ENCODE measurements around the gene ZNF844.
"Not testable (repeated sequence)": the region's sequence is repeated elsewhere in the genome, so short reads cannot be mapped to it uniquely, and the experiment has no call there.

ZNF844 gene

DNA sequence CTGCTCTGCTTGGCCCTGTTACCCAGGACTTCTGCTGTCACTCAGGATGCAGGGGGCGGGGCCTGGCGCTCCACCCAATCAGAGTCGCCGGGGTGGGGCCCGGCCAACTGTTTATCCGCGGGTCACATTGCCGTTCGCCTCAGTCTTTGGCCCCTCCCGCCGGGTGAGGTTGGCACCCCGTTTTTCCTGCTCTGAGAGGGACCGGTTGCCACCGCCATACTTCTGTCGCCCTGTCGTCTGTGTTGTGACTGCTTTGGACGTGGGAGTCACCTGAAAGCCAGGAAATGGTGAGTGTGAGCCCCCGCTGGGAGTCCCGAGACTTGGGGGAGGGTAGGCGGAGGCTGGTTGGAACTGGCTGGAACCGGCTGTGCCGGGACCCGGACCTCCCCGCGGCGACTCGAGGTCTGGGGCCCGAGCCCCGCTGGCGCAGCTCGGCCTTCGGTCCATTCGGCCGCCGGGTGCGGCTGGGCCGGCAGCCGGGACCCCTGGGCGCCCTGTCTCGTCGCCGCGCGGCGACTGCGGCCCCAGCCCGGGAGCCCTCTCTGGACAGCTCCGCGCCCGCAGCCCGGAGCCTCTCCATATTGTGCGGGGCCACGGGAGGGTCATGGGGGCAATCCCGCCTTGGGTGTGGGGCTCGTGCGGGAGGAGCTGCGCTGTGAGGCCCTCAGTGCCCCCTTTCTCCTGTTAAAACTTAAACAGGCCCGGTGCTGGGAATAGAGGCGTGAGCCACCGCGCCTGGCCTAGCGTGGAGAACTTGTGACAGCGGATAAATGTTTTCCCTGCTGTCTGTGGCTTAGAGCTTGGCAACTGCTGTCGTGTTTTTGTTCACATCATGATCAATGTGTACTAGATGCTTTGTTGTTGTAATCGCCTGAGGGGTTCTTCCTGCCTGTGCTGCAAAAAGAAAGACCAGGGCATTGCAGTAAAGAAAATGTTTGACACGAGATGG, at the start of gene ZNF844:
TSS of gene ZNF844 (plus strand) at position 142 of the 949 bp plus-strand sequence. CDS start at position 285, 143 bp downstream.
- no peak for DNase-seq

DNA sequence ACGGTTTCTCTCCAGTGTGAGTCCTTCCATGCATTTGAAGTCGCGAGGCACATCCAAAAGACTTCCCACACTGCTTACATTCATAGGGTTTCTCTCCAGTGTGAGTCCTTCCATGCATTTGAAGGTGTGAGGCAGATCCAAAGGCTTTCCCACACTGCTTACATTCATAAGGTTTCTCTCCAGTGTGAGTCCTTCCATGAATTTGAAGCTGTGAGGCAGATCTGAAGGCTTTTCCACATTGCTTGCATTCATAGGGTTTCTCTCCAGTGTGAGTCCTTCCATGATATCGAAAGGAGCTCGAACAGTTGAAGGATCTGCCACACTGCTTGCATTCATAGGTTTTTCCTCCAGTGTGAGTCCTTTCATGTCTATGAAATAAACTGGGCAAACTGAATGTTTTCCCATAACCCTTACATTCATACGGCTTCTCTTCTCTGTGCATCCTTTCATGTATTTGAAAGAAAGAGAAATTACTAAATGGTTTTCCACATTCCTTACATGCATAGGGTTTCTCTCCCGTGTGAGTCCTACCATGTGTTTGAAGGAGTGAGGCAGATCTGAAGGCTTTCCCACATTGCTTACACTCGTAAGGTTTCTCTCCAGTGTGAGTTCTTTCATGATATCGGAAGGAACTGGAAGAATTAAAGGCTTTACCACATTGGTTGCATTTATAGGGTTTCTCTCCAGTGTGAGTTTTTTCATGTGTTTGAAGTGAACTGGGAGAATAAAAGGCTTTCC, 49.3 kb upstream of the ZNF844 start:
- no peak for DNase-seq

DNA sequence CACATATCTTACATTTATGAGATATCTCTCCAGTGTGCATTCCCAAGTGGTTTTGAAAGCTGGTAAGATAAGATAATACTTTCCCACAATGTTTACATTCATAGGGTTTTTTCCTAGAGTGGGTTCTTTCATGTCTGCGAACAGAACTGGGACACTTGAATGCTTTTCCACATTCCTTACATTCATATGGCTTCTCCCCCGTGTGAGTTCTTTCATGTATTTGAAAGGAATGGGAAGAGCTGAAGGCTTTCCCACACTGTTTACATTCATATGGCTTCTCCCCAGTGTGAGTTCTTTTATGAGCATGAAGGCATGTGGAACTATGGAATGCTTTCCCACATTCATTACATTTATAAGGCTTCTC, 48.8 kb upstream of the ZNF844 start:
- no peak for DNase-seq

DNA sequence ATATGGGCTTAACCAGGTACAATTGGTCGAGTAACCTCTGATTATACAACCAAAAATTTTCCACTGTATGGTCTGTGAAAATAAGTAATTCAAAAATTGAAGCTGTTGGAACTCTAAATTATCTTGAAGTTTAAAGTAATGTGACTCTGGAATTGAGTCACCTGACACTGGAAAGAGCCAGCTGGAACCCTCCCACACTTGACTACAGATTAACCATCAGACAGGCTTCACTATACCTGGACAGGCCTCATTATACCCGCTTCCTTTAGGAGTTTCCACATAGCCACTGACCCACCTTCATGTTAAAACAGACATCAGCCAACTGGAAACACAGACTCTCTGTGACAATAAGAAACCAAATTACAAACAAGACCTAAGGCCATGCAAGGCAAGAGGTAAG, 30.3 kb upstream of the ZNF844 start:
- no peak for DNase-seq

DNA sequence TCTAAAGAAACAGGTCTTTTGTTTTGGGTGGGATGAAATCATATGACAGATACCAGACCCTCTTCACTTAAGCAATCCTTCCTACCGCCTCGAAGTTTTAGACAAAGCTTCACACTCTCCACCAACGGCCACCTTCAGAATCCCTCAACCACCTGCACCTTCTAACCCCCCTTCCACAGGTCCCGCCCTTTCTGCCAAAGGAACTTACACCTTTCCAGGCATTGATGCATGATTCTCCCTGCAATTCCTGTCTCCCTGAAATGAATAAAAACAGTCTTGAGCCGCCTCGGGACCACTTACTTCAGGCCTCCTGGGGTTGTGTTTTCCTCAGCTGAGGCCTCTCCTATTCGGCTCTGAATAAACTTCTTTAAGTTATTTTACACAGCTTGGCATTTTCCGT, 29.9 kb upstream of the ZNF844 start:
- no peak for DNase-seq

DNA sequence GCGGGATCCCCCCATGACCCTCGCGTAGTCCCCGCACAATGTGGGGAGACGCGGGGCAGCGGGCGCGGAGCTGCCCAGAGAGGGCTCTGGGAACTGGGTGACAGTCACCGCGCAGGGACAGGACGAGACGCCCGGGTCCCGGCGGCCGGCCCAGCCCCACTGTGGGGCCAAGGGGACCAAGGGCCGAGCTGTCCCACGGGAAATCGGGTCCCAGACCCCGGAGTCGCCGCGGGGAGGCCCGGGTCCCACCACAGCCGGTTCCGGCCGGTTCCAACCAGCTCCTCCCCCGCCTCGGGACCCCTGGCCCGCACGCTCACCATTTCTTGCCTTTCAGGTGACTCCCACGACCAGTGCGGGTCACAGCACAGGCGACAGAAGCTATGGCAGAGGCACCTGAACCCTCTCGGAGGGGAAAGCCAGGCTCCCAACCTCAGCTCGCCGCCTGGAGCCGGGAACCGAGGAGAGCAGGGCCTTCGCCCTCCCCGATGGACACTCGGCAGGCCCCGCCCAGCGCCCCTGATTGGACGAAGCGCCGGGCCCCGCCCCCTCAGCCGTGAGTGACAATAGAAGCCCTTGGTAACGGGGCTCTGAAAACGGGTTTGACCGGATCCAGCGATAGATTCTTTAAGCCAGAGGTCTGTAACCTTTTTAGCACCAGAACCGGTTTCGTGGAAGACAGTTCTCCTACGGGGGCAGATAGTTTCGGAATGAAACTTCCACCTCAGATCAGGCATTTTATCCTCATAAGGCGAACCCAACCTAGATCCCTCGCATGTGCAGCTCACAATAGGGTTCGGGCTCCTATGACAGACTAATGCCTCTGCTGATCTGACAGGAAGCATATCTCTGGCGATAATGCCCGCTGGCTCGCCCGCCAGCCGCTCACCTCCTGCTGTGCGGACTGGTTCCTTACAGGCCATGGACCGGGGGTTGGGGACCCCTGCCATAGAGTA, 29.0 kb upstream of the ZNF844 start, which contains the start of gene ZNF433:
TSS of gene ZNF433 (minus strand) at position 460 of the 953 bp plus-strand sequence. CDS start at position 320, 140 bp downstream.
- DNase-seq: peak; percentile 68

DNA sequence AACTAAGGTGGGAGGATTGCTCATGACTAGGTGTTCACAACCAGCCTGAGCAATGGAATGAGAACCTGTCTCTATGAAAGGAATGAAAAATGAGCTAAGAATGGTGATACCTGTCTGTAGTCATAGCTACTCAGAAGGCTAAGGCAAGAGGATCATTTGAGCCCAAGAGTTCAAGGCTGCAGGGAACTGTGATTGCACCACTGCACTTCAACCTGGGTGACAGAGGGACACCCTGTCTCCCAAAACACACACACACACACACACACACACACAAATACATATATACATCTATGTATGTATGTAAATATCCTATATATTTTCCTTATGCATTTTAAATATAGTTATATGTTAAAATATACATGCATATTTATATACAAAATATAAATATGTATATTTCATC, 21.6 kb upstream of the ZNF844 start:
- no peak for DNase-seq

DNA sequence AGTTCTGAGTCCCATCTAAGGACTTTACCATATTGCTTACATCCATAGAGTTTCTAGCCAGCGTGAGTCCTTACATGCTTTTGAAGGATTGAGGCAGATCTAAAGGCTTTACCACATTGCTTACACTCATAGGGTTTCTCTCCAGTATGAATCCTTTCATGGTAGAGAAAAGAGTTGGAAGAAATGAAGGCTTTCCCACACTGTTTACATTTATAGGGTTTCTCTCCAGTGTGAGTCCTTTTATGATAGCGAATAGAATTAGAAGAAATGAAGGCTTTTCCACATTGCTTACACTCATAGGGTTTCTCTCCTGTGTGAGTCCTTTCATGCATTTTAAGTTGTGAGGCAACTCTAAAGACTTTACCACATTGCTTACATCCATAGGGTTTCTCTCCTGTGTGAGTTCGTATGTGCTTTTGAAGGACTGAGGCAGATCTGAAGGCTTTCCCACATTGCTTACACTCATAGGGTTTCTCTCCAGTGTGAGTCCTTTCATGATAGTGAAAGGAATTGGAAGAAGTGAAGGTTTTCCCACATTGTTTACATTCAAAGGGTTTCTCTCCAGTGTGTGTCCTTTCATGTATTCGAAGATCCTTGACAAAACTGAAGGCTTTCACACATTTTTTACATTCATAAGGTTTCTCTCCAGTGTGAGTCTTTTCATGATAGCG, 20.6 kb upstream of the ZNF844 start:
- no peak for DNase-seq

DNA sequence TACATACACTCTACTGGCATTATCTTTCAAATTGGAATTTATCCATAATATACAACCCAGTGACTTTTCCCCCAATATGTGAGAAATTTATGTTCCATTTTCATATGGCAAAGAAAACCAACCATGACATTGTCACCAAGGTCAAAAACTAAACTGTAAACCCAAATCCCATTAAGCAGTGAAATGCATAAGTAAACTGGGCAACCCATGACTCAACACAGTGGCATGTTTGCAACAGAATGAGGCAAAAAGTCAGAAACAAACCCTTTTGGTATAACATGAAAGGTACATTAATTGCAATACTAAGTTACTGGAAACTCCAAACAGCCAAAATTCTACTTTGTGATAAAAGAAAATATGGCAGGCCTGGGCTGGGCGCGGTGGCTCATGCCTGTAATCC, 16.7 kb upstream of the ZNF844 start:
- DNase-seq: no peak

DNA sequence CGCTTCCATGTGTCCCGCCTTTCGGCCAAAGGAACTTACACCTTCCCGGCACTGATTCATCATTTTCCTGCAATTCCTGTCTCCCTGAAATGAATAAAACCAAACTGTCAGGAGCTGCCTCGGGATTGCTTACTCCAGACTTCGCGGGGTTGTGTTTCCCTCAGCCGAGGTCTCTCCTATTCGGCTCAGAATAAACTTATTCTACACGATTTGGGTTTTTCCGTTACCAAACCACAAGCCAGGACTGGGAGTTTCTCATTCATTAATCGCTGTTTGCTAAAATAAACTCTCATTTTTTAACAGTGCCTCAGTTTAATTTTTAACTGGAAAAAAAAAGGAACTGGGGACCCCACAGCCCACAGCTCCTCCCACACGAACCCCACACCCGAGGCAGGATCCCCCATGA, 12.4 kb upstream of the ZNF844 start:
- no peak for DNase-seq

DNA sequence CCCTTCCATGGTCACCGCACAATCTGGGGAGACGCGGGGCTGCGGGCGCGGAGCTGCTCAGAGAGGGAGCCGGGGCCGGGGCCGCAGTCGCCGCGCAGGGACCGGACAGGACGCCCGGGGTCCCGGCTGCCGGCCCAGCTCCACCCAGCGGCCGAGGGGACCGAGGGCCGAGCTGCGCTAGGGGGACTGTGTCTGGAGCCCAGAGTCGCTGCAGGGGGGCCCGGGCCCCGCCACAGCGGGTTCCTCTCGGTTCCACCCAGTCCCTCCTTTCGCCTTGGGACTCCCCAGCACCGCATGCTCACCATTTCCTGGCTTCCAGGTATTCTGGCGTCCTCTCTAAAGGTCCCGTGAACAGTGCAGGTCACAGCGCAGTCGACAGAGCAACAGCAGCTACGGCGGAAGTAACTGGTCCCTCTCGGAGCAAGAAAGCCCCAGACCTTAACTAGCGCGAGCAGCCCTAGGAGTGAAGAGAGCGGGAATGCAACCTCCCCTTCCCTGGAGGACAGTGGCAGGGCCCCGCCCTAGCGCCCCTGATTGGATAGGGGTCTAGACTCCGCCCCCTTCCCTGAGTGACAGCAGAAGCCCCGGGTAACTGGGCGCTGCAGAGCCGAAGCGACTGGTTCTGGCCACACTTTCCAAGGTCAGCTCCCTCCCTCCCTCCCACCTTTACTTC, 11.9 kb upstream of the ZNF844 start, which contains the start of gene ZNF878:
TSS of gene ZNF878 (minus strand) at position 465 of the 673 bp plus-strand sequence. CDS start at position 305, 160 bp downstream.
- DNase-seq: peak; percentile 95

DNA sequence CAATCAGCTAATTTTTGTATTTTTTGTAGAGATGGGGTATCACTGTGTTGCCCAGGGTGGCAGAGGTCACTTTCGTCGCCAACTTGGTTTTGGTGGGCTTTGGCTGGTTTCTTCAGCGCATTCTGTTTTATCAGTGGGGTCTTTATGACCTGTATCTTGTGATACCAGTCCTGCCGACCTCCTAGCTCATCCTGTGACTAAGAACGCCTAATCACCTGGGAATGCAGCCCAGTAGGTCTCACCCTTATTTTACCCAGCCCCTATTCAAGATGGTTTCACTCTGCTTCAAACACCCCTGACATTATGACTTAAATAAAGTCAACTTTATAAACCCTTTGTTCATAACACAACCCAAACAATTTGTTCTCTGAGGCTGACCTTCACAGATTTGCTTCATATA, 8.7 kb upstream of the ZNF844 start:
- no peak for DNase-seq

DNA sequence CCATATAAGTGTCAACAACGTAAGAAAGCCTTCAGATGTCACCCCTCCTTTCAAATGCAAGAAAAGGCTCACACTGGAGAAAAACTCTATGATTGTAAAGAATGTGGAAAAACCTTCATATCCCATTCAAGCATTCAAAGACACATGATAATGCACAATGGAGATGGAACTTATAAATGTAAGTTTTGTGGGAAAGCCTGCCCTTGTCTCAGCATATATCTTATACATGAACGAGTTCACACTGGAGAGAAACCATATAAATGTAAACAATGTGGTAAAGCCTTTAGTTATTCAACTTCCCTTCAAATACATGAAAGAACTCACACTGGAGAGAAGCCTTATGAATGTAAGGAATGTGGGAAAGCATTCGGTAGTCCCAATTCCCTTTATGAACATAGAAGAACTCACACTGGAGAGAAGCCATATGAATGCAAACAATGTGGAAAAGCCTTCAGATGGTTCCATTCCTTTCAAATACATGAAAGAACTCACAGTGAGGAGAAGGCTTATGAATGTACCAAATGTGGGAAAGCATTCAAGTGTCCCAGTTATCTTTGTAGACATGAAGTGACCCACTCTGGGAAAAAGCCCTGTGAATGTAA, 11.1 kb downstream of the ZNF844 start:
- DNase-seq: no peak

DNA sequence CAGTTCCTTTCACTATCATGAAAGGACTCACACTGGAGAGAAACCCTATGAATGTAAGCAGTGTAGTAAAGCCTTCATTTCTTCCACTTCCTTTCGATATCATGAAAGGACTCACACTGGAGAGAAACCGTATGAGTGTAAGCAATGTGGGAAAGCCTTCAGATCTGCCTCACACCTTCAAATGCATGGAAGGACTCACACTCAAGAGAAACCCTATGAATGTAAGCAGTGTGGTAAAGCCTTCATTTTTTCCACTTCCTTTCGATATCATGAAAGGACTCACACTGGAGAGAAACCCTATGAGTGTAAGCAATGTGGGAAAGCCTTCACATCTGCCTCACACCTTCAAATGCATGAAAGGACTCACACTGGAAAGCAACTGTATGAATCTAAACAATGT, 11.8 kb downstream of the ZNF844 start:
- not testable (repeated sequence) for DNase-seq

DNA sequence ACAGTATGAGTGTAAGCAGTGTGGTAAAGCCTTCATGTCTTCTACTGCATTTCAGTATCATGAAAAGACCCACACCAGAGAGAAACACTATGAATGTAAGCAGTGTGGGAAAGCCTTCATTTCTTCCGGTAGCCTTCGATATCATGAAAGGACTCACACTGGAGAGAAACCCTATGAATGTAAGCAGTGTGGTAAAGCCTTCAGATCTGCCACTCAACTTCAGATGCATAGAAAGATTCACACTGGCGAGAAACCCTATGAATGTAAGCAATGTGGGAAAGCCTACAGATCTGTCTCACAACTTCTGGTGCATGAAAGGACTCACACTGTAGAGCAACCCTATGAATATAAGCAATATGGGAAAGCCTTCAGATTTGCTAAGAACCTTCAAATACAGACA, 12.8 kb downstream of the ZNF844 start:
- no peak for DNase-seq

DNA sequence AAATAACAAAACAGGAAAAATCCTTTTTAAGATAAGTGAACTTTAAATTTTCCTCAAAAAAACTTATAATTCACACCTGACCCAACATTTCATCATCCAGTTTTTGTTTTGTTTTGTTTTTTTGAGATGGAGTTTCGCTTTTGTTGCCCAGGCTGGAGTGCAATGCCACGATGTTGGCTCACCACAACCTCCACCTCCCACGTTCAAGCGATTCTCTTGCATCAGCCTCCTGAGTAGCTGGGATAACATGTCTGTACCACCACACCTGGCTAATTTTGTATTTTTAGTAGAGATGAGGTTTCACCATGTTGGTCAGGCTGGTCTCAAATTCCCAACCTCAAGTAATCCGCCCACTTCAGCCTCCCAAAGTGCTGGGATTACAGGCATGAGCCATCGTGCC, 18.8 kb downstream of the ZNF844 start:
- DNase-seq: not testable (repeated sequence)

DNA sequence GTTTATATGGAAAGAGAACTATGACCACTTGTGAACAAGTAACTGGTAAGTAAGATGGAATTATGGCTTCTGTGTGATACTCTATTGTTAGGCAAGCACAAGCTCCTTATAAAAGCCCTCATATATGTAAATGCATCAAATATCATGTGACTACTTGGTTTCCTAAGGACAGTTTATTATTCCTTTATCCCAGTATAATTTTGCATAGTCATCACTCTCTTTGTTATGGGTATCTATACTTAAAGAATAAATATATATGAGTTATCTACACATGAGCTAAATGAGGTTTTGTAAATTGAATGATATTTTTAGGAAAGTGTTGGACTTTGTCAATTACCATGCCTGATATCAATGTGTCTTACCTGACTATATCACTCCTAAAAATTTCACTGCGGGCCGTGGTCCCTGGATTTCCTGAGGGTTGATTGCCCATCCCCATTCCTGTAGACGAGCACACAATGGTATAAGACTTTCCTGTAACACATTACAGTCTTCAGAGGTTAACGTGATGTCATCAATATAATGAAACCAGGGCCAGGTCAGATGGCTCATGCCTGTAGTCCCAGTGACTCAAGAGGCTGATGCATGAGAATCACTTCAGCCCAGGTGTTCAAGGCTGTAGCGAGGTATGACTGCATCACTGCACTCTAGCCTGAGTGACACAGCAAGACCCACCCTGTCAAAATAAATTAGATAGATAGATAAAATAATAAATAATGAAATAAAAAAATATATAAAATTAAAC, 20.7 kb downstream of the ZNF844 start:
- no peak for DNase-seq

DNA sequence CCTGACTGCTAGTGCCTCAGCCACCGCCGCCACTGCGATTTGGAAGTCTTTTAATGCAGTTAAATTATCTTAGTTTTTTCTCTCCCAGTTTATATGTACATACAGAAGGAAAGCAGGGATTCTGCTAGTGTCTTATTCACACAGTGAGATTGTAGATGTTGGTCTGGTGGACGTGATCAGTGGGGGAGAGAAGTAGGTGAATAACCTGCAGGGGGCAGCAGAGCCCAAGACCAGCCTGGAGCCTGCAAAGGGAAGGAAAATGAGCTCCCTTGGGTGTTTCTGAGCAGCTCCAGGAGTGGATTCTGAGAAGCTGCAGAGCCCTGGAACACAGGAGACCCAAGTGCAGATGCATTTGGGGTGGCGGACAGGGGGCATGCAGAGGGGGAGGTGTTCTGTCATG, 26.3 kb downstream of the ZNF844 start:
- DNase-seq: no peak

DNA sequence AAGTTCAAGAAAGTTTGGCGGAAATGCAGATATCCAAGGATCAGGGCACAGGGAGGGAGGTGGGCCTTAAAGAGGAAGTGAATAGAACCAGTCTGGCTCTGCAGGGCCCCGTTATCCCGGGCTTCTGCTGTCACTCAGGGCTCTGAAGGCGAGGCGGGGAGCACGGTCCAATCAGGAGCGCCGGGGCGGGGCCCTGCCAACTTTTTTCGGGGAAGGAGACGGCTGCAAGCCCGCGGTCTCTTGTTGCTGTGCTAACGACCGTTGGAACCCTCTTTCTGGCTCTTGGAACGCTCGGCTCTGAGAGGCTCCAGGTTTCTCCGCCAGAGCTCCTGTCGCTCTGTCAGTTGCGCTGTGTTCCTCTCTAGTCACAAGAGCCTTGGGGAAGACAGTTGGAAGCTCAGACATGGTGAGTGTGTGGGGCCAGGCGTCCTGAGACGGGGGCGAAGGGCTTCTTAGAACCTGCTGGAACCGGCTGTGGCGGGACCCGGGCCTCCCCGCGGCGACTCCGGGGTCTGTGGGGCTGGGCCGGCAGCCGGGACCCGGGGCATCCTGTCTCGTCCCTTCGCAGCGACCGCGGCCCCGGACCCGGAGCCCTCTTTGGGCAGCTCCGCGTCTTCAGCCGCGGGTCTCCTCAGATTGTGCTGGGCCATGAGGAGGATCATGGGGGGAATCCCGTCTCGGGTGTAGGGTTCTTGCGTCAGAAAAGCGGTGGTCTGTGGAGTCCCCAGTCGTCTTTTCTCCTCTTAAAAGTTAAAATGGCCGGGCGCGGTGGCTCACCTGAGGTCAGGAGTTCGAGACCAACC, 27.7 kb downstream of the ZNF844 start:
- no peak for DNase-seq
